Activated gamma-delta T cell treated with anti-CD3 and anti-CD28 coated beads, Interleukin-2, amount 50 U/mL, for 16 hours (primary cell): Measurements from ENCODE around the gene BTBD17.
A peak's percentile ranks its signal among the peaks of the same experiment; 100 is the strongest.

Source experiments
- DNase-seq: peaks from one replicate; pipeline ENCODE4 v3.0.0-alpha.2; 2020; ENCODE audit warnings: low read depth

BTBD17 gene

DNA sequence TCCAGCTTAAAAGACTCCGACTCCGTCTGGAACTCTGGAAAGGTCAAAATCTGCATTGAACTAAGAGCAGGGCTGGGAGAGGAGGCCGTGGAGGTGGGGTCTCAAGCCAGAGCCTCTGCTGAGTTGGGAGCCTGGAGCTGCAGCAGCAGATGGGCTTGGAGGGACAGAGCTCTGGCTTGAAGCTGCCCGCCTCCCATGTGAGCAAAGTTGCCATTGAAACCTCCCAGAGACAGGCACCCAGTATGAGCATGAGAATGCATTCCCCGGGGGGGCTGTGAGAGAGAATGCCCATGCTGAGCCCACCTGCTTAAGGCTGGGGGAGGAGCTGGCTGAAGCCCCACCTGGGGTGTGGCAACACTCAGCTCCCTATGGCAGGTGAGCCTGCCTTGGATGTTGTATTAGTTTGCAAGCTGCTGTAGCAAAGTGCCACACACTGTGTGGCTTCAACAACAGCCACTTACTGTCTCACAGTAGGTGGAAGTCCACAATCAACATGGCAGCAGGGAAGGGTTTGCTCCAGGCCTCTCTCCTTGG, 26.1 kb downstream of the BTBD17 start:
- no peak for DNase-seq

DNA sequence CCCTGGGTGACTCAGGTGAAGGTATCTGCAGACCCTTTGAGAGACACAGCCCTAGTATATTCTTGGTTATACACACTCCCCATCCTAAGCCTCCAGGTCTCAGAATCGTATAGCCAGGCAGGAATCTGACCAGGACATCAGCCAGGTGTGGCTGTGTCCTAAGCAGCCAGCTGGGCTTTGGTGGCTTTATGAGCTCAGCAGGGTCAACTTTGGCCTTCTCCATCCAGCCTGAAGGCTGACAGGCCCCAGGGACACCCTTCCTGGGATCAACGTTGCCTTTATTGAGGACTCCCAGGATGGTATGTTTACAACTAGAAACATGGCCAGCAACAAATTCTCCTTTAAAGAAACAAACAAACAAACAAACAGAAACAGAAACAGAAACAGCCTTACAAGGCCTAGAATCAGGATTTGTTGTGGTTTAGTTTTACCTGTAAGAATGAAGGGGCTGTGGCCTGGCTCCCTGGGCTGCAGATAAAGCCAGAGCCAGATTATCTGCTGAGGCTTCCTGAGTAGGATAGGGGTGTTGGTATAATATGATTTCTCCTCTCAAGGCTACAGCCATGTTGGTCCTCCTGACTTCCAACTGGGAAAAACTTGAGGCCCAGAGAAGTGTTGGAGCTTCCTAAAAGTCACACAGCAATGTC, 27.2 kb downstream of the BTBD17 start:
- DNase-seq, result no peak

DNA sequence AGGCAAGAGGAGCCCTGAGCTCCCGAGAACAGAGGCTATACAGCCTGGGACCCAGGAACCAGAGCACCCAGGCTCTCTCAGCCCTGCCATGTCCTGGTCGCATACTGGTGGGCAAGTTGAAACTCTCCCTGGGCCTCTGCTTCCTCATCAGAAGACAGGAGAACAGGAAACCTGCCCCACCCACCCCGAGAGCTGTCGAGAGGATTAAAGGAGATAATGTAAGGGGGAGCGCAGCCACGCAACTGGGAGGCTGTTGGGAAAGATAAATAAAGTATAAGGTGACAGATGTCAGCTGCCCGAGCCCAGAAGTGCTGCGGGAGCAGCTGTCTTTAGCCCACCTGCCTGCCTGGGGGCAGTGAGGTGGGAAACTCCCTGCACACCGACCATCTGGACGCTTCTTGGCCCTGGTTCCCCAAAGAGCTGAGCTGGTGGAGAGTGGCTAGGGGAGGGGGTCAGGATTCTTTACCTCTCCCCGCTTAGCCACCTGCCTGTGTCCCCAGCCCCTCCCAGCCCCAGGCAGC, 28.8 kb downstream of the BTBD17 start:
- no peak for DNase-seq

- DNase-seq, result no peak
Observed at GRCh38 chr17:74332017-74332650, 29.5 kb downstream of the BTBD17 start.

GRCh38 chr17:74330446-74330845, 31.2 kb downstream of the BTBD17 start:
- DNase-seq, result no peak

GRCh38 chr17:74329378-74329777, 32.3 kb downstream of the BTBD17 start:
- DNase-seq, result no peak

- no peak for DNase-seq
Observed at GRCh38 chr17:74328487-74328886, 33.2 kb downstream of the BTBD17 start.

DNA sequence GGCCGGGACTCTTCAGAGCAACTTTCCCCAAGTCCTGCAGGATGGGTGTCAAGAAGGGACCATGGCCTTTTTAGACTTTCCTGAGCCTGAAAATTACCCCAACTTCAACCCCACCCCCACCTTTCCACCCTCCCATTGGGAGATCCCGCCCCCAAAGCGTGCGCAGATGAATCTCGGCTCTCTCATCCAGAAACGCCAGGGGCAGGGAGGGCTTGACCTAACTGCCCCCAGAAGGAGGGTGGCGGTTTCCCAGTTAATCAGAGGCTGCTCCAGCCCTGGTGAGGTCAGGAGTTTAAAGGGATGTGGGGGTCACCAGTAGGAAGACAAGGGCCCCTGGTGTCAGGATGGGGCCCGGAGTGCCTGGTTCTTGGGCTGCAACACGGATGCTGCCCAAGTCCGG, 35.2 kb downstream of the BTBD17 start:
- no peak for DNase-seq

- peak; percentile 19 for DNase-seq
Observed at GRCh38 chr17:74325743-74326379, 35.8 kb downstream of the BTBD17 start, which contains the start of gene KIF19. KIF19 (plus strand) TSS chr17:74326226; CDS start chr17:74326350, 124 bp downstream.

DNA sequence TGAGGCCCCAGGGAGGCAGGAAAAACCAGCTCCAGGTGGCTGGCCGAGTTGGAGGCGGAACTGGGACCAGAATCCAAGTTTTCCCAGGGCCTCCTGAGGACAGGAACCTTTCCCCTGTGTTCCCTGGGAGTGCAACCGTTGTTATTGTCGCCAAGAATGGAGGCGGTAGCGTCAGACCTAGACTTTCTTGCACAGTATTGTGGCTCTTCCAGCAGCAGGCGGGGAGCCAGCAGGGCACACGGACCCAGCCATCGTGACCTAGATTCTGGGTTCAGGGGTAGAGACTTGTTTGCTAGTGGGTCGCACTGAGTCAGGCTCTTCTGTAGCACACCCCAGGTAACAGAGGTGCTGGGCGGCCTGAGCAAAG, 36.3 kb downstream of the BTBD17 start:
- no peak for DNase-seq

DNA sequence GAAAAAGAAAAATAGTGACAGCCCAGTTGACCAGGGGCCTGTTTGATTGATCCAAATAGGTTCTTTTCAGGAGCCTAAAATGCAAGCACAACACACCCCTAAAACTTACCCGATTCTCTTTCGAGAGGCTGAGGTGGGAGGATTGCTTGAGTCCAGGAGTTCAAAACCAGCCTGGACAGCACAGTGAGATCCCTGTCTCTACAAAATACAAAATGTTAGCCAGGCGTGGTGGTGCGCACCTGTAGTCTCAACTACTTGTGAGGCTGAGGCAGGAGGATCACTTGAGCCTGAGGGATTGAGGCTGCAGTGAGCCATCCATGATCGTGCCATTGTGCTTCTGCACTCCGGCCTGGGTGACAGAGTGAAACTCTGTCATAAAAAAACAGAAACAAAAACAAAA, 37.1 kb downstream of the BTBD17 start:
- DNase-seq, result no peak

DNA sequence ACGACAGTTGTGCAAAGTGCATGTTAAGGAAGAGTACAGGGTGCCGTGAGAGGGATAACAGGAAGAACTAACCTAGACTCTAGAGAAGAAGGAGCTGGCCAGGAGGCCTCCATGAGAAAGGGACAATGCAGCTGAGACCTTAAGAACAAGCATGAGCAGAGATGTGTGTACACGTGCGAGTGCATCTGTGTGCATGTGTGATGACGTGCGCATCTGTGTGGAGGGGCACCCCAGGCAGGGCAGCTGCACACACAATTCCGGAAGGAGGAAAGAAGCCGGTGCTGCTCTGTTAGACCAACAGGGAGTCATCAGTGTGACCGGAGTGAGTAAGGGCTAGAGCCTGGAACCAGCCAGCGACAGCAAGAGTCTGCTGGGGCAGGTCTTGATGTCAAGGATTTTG, 43.3 kb downstream of the BTBD17 start:
- DNase-seq, result no peak

- no peak for DNase-seq
Observed at GRCh38 chr17:74317071-74317470, 44.6 kb downstream of the BTBD17 start.

- no peak for DNase-seq
Observed at GRCh38 chr17:74316220-74316619, 45.4 kb downstream of the BTBD17 start.

- no peak for DNase-seq
Observed at GRCh38 chr17:74314877-74315276, 46.8 kb downstream of the BTBD17 start.

DNA sequence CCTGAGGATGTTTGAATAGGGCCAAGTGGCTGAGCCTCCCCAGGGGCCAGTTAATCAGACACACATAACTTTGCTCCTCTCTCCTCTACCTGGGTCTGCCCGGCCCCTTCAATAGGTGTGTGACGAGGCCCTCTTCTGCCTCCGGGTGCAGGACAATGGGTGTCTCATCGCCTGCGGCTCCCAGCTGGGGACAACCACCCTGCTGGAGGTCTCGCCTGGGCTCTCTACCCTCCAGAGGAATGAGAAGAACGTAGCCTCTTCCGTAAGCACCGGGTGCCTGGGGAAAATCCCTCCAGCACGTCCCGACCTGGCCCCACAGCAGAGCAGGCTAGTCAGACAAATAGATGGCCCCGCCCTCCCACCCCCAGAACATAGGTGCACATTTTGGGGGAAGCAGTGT, 51.8 kb downstream of the BTBD17 start:
- no peak for DNase-seq

- DNase-seq, result no peak
Observed at GRCh38 chr17:74307984-74308773, 53.5 kb downstream of the BTBD17 start.
